Inferior parietal cortex (tissue), 1 donor: Measurements from ENCODE around the gene ANXA6.
A peak's percentile ranks its signal among the peaks of the same experiment; 100 is the strongest.

ENCODE experiments used
- DNase-seq: peaks from one replicate; pipeline ENCODE4 v3.0.0-alpha.2; 2016; ENCODE audit errors: extremely low spot score

Gene ANXA6

GRCh38 chr5:151080613-151081430 is 76.8 kb downstream of the ANXA6 start, which contains the start of gene TNIP1:
Gene TNIP1 (minus strand): TSS chr5:151081034. CDS start chr5:151065095, 15,939 bp downstream.
- DNase-seq: peak; percentile 90

- peak; percentile 40 for DNase-seq
Observed at GRCh38 chr5:151079838-151080612, 77.6 kb downstream of the ANXA6 start.

DNA sequence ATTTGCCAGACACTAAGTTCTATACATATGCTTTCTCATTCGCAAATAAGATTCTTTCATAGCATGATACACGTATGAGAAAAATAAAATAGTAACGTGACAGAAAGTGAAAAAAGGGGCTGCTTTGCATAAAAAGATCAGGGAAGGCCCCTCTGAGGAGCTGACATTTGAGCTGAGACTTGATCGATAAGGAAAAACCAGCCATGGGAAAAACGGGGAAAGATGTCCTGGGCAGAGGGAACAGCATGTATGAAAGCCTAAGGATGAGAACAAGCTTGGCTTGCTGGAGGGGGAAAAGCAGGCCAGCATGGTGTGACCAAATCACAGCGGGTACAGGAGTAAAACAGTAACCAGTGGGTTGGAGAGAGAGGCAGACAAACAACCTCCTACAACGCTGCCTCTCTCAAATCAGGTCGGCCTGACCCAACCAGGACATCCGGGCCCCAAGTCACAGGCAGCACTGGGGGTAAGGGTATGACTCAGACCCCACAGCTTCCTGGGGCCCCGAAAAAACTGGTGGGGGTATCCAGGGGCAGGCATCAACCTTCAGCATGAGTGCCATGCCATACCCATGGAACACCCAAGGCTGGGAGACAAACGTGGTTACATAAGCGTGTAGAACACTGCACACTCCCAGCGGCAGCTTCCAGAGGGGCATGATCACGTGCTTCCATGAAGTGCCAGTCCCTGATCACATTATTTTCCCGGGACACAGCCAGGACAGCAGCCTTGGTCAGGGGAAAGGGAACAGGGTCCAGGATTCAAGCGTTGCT is 78.9 kb downstream of the ANXA6 start:
- no peak for DNase-seq

DNA sequence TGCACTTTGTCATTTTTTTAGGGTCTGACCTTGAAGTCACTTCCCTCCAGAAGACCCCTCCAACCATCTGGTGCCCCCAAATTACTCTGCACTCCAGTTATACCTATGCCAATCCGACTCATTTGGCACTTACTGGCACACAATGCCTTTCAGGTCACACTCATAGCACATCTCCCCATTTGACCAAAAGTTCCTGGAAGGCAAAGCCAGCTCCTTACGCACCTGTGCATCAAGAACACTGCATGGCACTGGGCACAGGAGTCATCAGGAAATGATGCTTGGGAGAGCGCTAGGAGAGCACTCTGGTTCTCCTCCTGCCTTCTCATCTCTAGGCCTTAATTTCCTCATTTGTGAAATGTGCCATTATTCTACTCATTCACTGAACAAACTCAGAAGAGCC is 79.6 kb downstream of the ANXA6 start:
- no peak for DNase-seq

DNA sequence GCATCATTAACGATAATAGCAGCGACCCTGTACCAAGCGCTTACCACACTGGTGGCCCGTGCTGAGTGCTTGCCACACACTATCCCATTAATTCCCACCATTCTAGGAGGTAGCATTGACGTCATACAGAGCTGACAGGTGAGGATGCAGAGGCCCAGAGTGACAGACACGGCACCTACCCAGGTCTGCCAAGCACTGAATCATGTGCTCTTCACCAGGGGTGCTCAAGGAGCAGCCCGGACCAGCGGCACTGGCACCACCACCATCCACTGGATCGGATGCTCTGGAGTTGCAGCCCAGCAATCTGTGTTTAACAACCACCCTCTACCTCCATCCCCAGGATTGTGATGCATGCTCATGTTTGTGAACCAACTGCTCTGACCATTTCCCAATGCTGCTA is 80.2 kb downstream of the ANXA6 start:
- DNase-seq: no peak

DNA sequence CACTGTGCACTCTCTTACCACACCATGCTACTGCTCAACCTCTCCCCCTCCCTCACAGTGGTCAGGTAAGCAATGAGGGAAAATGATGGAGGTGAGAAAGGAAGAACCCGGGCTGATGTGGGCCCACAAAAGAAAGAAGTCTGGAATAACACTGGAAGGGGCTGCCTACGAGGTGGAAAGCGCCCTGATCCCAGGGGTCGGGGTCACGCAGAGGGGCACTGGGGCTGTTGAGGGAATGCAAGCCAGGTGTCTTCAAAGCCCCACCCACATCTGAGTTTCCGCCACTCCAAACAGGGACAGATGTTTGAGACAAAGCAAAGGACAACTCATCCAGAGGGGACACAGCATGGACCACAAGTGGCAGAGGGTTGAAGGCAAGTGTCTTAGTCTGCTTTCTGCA is 81.0 kb downstream of the ANXA6 start:
- DNase-seq: no peak

GRCh38 chr5:151075698-151076331 is 81.8 kb downstream of the ANXA6 start:
- DNase-seq: no peak

- no peak for DNase-seq
Observed at GRCh38 chr5:151074557-151074956, 83.0 kb downstream of the ANXA6 start.

DNA sequence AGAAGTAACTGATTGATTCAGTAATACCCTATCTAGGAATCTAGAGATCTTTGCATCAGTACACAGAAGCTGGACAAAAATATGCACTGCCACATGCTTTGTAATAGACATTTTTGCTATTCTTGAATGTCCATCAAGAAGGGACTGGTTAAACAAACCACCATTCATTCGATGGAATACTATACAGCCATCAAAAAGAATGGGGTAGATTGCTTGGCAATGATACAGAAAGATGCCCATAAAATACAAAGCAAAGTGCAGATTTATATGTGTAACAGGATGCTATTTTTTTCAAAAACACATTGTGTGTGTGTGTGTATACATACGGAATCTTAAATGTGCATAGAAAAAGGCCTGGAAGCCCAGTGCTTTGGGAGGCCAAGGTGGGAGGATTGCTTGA is 84.3 kb downstream of the ANXA6 start:
- no peak for DNase-seq

DNA sequence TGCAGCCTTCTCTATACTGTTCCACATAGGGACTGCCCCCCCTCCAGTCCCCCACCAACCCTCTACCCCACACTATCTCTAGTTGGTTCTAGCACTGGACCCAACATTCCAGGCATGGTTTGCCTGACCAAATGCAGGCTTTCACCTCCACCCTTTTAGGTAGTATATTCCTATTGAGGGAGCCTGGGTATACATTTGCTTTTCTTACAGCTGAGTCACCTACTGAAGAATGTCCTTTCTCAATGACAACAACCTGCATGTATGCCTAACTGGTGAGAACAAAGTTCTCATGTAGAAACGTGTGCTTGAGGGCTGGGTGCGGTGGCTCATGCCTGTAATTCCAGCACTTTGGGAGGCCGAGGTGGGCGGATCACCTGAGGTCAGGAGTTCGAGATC is 85.0 kb downstream of the ANXA6 start:
- DNase-seq: no peak

DNA sequence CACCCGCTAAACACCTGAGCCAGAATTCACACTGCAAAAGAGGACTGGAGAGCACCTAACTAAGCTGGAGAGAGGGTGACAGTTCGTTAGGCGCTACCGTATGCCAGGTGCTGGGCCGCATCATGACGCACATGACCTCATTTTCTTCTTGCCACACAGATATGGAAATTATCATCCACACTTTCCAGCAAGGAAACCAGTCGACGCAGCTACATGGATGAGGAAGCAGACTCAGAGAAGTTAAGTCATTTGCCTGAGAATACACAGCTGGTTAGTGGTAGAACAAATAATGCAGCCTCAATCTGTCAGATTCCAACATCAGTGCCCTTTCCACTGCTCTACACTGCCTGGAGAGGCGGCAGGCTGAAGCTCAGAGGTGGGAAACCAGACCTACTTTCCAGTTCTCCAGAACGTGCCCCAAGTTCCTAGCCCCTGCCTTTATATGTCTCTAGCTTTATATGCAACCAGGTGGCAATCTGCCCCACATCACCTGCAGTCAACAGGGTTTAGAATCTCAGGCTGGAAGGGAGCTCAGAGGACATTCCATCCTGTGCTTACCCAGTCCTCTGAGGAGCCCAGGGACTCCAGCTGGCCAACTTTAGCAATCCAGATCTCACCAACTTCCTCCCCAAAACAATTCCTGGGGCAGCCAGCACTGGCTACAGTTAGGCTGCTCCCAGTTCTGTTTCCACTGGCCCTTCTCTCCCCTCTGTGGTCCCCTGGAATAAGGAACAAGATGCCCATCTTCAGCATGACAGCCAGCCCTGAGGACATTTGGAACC is 85.5 kb downstream of the ANXA6 start:
- DNase-seq: no peak

- no peak for DNase-seq
Observed at GRCh38 chr5:151071021-151071420, 86.6 kb downstream of the ANXA6 start.

DNA sequence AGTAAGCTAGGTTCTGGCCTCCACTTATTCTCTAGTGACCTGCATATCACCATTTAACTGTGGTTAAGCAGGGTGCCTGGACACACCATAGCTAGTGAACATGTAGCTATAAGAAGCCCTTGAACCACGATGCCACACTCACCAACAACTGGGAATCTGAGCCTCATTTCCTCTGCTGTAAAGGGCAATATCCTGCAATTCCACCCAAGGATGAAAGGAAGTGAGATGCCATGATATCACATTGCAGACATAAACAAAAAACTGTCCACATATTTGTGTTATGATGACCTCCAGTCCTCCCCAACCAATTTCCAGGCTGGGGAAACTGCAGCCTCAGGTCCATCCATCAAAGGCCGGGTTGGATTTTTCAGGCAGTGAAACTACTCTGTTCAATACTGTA is 87.1 kb downstream of the ANXA6 start:
- DNase-seq: no peak

DNA sequence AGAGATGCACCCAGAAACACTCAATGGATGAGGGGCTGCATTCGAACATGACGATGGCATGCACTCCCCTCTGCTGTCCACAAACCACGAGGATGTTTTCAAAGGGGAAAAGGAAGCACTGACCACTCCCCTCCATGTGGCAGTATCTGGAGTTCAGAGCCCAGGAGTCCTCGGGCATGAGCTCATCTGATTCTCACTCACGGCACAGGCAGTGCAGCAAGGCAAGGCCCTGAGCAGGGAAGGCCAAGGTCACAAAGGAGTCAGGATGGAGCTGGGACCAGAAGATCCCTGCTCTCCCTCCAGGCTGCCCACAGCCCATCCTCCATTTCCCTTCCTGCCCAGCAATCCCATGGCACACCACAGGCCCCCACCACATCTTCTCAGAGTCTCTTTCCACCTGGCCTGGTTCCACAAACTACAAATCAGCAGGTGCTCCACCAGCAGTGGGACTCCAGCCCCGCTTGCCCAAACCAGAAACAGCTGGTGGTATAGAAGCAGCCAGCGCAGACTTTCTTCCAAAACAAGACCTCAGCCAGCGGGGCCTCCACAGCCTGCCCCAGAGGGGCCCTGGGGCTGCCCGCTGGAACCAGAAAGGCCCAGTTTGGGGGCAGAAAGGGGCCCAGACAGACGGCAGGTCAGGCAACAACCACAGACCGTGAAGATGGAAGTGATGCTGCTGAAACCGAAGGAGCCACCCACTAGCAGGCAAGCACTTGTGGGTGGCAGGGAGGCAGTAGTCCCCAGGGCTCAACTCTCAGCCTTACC is 89.0 kb downstream of the ANXA6 start:
- DNase-seq: no peak

- DNase-seq: no peak
Observed at GRCh38 chr5:151067632-151068432, 89.7 kb downstream of the ANXA6 start.

GRCh38 chr5:151066920-151067319 is 90.7 kb downstream of the ANXA6 start:
- no peak for DNase-seq

DNA sequence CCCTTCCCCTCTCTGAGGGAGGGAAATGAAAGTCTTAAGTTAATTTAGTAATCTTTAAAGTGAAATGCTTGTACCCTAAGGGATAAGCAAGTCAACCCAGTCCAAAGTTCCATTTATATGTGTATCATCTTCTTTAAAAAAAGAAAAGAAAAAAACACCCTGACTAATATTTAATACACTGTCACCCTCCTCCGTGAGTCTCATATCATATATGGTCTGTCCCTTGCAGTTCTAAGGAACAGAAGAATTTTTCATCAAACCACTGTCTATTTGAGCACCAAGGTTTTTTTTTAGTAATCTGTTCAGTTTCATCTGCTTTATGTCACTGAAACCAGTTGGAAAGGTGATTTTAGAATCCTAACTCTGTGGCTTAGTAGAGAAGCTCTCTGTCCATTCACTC is 92.0 kb downstream of the ANXA6 start:
- no peak for DNase-seq

- no peak for DNase-seq
Observed at GRCh38 chr5:151064916-151065499, 92.6 kb downstream of the ANXA6 start.
